ENCODE data around the gene ANKRD44. TPM values are rescaled to one million over a fixed set of nuclear protein-coding genes. Genes with fewer than 3 reads are reported as not detected.

Gene ANKRD44
- total RNA-seq, 4 donors from 2014 or later: 1.8 to 6.3 (median 3.0) TPM

GRCh38 chr2:197249381-197250083, 61.0 kb downstream of the ANKRD44 start:
- no peak for DNase-seq
- Histone ChIP-seq H3K4me3 (no peak overlapping the region), H3K4me1 (peaks cover 0 to 1% of the 10 kb centered on the region in 2 donors), H3K9me3 (no peaks in the 10 kb centered on the region), H3K27ac (no peak overlapping the region), H3K36me3 (no peaks in the 10 kb centered on the region), H3K27me3 (no peaks in the 10 kb centered on the region)
- intact Hi-C loops (cut with DNase I; ENCODE audit: low total_unique reads) (no loop called here), in situ Hi-C loops (cut with MboI; ENCODE audit: low sequenced_read_pairs in 4 of 4) (no loop called here)
- TF ChIP-seq POLR2A (IDR thresholded peaks at IDR 0.05): no peak
- ATAC-seq: no peak

- peak in 1 of 2 donors; percentile 17 for DNase-seq
- Histone ChIP-seq H3K27me3 (no peaks in the 10 kb centered on the region), H3K36me3 (no peaks in the 10 kb centered on the region), H3K4me3 (no peak overlapping the region), H3K27ac (no peak overlapping the region), H3K9me3 (no peaks in the 10 kb centered on the region), H3K4me1 (peaks cover 5 to 7% of the 10 kb centered on the region in 2 donors)
- TF ChIP-seq POLR2A (IDR thresholded peaks at IDR 0.05) (no peak), CTCF (IDR thresholded peaks at IDR 0.05 in 4 of 5, conservative IDR thresholded peaks at IDR 0.05 in 1 of 5) (no peak)
- intact Hi-C loops (cut with DNase I; ENCODE audit: low total_unique reads) (no loop called here), in situ Hi-C loops (cut with MboI; ENCODE audit: low sequenced_read_pairs in 4 of 4) (no loop called here)
- ATAC-seq: no peak
Measured at GRCh38 chr2:197248623-197249022, 62.0 kb downstream of the ANKRD44 start.

- Histone ChIP-seq H3K9me3 (no peaks in the 10 kb centered on the region), H3K36me3 (no peaks in the 10 kb centered on the region), H3K4me3 (no peak overlapping the region), H3K27me3 (no peaks in the 10 kb centered on the region), H3K4me1 (peaks cover 8 to 10% of the 10 kb centered on the region in 2 donors), H3K27ac (no peak overlapping the region)
- DNase-seq: no peak
- TF ChIP-seq POLR2A (IDR thresholded peaks at IDR 0.05) (no peak), CTCF (IDR thresholded peaks at IDR 0.05 in 4 of 5, conservative IDR thresholded peaks at IDR 0.05 in 1 of 5) (no peak)
- ATAC-seq: no peak
- in situ Hi-C loops (cut with MboI; ENCODE audit: low sequenced_read_pairs in 4 of 4) (no loop called here), intact Hi-C loops (cut with DNase I; ENCODE audit: low total_unique reads) (no loop called here)
Measured at GRCh38 chr2:197248001-197248401, 62.6 kb downstream of the ANKRD44 start.

- intact Hi-C loops (cut with DNase I; ENCODE audit: low total_unique reads) (no loop called here), in situ Hi-C loops (cut with MboI; ENCODE audit: low sequenced_read_pairs in 4 of 4) (no loop called here)
- Histone ChIP-seq H3K4me1 (peaks cover 14 to 15% of the 10 kb centered on the region in 2 donors), H3K9me3 (no peaks in the 10 kb centered on the region), H3K27me3 (no peaks in the 10 kb centered on the region), H3K27ac (no peak overlapping the region), H3K36me3 (no peaks in the 10 kb centered on the region), H3K4me3 (no peak overlapping the region)
- ATAC-seq (no peak), DNase-seq (no peak)
- no peak for TF ChIP-seq CTCF (IDR thresholded peaks at IDR 0.05 in 4 of 5, conservative IDR thresholded peaks at IDR 0.05 in 1 of 5)
Measured at GRCh38 chr2:197247083-197247482, 63.5 kb downstream of the ANKRD44 start.

GRCh38 chr2:197245829-197246804, 64.5 kb downstream of the ANKRD44 start:
- Histone ChIP-seq H3K9me3 (no peaks in the 10 kb centered on the region), H3K4me3 (no peak overlapping the region), H3K27ac (no peak overlapping the region), H3K36me3 (no peaks in the 10 kb centered on the region), H3K4me1 (peaks cover 14 to 15% of the 10 kb centered on the region in 2 donors), H3K27me3 (no peaks in the 10 kb centered on the region)
- no peak for DNase-seq
- intact Hi-C loops (cut with DNase I; ENCODE audit: low total_unique reads): no loop called here
- TF ChIP-seq CTCF (IDR thresholded peaks at IDR 0.05 in 4 of 5, conservative IDR thresholded peaks at IDR 0.05 in 1 of 5): no peak
- no peak for TF ChIP-seq POLR2A (IDR thresholded peaks at IDR 0.05)
- no peak for ATAC-seq
- in situ Hi-C loops (cut with MboI; ENCODE audit: low sequenced_read_pairs in 4 of 4): no loop called here

Measured in gastrocnemius medialis (tissue), 4 donors.